Measurements from ENCODE around the gene UBE2I.

Gene UBE2I

GRCh38 chr16:1308036-1308976 lies 1.1 kb upstream of the UBE2I start (continued):
- TF ChIP-seq IKZF3 (tag by site-specific recombination; IDR thresholded peaks at IDR 0.05) (peak; percentile 34; the same call in 1 of the 2 replicates), OVOL3 (tag by site-specific recombination; IDR thresholded peaks at IDR 0.05) (no peak), ZNF521 (tag by site-specific recombination; IDR thresholded peaks at IDR 0.05) (no peak), ZNF341 (tag by site-specific recombination; IDR thresholded peaks at IDR 0.05; ENCODE audit: low read depth) (no peak), ZNF132 (tag by site-specific recombination; IDR thresholded peaks at IDR 0.05; ENCODE audit: borderline replicate concordance) (no peak), MYNN (tag by site-specific recombination; IDR thresholded peaks at IDR 0.05; ENCODE audit: borderline replicate concordance) (no peak), ZNF335 (tag by site-specific recombination; conservative IDR thresholded peaks at IDR 0.05) (no peak), ZNF785 (tag by site-specific recombination; IDR thresholded peaks at IDR 0.05) (0 out of 2 replicates have a peak, but pooled peaks have one; percentile 14), ZNF174 (tag by site-specific recombination; IDR thresholded peaks at IDR 0.05) (no peak), ZNF404 (tag by site-specific recombination; IDR thresholded peaks at IDR 0.05) (no peak), ZNF837 (tag by site-specific recombination; IDR thresholded peaks at IDR 0.05) (peak; percentile 21; the same call in 1 of the 2 replicates), ZNF621 (tag by site-specific recombination; IDR thresholded peaks at IDR 0.05) (no peak), ZNF600 (tag by site-specific recombination; IDR thresholded peaks at IDR 0.05) (peak; percentile 41; the same call in 1 of the 2 replicates), ZXDB (tag by site-specific recombination; IDR thresholded peaks at IDR 0.05) (peak; percentile 4; the same call in 1 of the 2 replicates), ZNF596 (tag by site-specific recombination; IDR thresholded peaks at IDR 0.05) (no peak), ZNF16 (tag by site-specific recombination; IDR thresholded peaks at IDR 0.05; ENCODE audit: low read depth) (no peak), ZNF155 (tag by site-specific recombination; IDR thresholded peaks at IDR 0.05) (no peak), ZNF133 (tag by site-specific recombination; IDR thresholded peaks at IDR 0.05) (no peak), ZSCAN23 (tag by site-specific recombination; IDR thresholded peaks at IDR 0.05) (no peak; the same call in 1 of the 2 replicates), ZNF623 (tag by site-specific recombination; IDR thresholded peaks at IDR 0.05) (no peak), ZNF398 (tag by site-specific recombination; IDR thresholded peaks at IDR 0.05) (peak; percentile 87), SCRT2 (tag by site-specific recombination; IDR thresholded peaks at IDR 0.05) (no peak), ZNF560 (tag by site-specific recombination; IDR thresholded peaks at IDR 0.05; ENCODE audit: borderline replicate concordance) (no peak), PRDM1 (tag by site-specific recombination; IDR thresholded peaks at IDR 0.05) (0 out of 2 replicates have a peak, but pooled peaks have one; percentile 56), ZNF473 (tag by site-specific recombination; IDR thresholded peaks at IDR 0.05) (no peak), ZNF37A (tag by site-specific recombination; IDR thresholded peaks at IDR 0.05) (no peak), KLF10 (tag by site-specific recombination; IDR thresholded peaks at IDR 0.05) (no peak), TRIM28 (IDR thresholded peaks at IDR 0.05; ENCODE audit: borderline replicate concordance, low read length) (no peak)
- TF ChIP-seq, protein P1, sequence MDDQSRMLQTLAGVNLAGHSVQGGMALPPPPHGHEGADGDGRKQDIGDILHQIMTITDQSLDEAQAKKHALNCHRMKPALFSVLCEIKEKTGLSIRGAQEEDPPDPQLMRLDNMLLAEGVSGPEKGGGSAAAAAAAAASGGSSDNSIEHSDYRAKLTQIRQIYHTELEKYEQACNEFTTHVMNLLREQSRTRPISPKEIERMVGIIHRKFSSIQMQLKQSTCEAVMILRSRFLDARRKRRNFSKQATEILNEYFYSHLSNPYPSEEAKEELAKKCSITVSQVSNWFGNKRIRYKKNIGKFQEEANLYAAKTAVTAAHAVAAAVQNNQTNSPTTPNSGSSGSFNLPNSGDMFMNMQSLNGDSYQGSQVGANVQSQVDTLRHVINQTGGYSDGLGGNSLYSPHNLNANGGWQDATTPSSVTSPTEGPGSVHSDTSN (CRISPR knock-in tag; IDR thresholded peaks at IDR 0.05): no peak
- TF ChIP-seq, protein P2, sequence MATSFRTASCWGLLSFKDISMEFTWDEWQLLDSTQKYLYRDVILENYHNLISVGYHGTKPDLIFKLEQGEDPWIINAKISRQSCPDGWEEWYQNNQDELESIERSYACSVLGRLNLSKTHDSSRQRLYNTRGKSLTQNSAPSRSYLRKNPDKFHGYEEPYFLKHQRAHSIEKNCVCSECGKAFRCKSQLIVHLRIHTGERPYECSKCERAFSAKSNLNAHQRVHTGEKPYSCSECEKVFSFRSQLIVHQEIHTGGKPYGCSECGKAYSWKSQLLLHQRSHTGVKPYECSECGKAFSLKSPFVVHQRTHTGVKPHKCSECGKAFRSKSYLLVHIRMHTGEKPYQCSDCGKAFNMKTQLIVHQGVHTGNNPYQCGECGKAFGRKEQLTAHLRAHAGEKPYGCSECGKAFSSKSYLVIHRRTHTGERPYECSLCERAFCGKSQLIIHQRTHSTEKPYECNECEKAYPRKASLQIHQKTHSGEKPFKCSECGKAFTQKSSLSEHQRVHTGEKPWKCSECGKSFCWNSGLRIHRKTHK (tag by site-specific recombination; IDR thresholded peaks at IDR 0.05): no peak
- TF ChIP-seq, protein P3, sequence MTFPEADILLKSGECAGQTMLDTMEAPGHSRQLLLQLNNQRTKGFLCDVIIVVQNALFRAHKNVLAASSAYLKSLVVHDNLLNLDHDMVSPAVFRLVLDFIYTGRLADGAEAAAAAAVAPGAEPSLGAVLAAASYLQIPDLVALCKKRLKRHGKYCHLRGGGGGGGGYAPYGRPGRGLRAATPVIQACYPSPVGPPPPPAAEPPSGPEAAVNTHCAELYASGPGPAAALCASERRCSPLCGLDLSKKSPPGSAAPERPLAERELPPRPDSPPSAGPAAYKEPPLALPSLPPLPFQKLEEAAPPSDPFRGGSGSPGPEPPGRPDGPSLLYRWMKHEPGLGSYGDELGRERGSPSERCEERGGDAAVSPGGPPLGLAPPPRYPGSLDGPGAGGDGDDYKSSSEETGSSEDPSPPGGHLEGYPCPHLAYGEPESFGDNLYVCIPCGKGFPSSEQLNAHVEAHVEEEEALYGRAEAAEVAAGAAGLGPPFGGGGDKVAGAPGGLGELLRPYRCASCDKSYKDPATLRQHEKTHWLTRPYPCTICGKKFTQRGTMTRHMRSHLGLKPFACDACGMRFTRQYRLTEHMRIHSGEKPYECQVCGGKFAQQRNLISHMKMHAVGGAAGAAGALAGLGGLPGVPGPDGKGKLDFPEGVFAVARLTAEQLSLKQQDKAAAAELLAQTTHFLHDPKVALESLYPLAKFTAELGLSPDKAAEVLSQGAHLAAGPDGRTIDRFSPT (tag by site-specific recombination; IDR thresholded peaks at IDR 0.05): no peak
- TF ChIP-seq, protein P4, sequence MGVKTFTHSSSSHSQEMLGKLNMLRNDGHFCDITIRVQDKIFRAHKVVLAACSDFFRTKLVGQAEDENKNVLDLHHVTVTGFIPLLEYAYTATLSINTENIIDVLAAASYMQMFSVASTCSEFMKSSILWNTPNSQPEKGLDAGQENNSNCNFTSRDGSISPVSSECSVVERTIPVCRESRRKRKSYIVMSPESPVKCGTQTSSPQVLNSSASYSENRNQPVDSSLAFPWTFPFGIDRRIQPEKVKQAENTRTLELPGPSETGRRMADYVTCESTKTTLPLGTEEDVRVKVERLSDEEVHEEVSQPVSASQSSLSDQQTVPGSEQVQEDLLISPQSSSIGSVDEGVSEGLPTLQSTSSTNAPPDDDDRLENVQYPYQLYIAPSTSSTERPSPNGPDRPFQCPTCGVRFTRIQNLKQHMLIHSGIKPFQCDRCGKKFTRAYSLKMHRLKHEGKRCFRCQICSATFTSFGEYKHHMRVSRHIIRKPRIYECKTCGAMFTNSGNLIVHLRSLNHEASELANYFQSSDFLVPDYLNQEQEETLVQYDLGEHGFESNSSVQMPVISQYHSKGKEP (tag by site-specific recombination; IDR thresholded peaks at IDR 0.05): no peak

Measured in HEK293 (cell line).